ENCODE results near the gene CYP17A1. TPM values are rescaled to one million over a fixed set of nuclear protein-coding genes. Genes with fewer than 3 reads are reported as not detected.

Gene CYP17A1
- total RNA-seq, 3 donors from 2014 or later (not counting 1 experiment from before 2014, with no cell fraction given): not detected

DNA sequence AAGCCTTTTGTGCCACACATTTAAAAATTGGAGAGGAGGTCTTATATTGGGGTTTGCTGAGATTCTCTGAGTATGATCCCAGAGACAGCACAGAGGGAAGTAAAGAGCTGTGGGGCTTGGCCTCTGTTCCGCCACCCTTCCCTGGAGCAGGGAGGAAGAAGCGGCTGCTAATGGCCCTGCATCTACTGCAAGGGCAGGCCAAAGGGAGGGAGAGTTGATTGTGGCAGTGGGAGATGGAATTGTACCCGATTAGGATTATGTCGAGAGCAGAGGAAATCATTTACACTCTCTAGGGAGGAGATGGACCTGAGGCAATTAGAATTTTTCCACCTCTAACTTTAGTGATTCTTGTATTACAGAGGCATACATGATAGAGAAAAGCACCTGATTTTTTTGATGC lies 28.8 kb downstream of the CYP17A1 start:
- Histone ChIP-seq H3K9me3 (ENCODE audit: control insufficient read depth, insufficient read depth, low read length) (no peaks in the 10 kb centered on the region), H3K27ac (ENCODE audit: low read length) (no peak overlapping the region), H3K4me3 (ENCODE audit: low read length) (no peak overlapping the region), H3K4me1 (ENCODE audit: control insufficient read depth, insufficient read depth, low read length) (peaks cover 28% of the 10 kb centered on the region), H3K27me3 (ENCODE audit: control insufficient read depth, insufficient read depth, low read length) (no peaks in the 10 kb centered on the region), H3K36me3 (ENCODE audit: control insufficient read depth, insufficient read depth, low read length) (peaks cover 26% of the 10 kb centered on the region)
- 99% methylated on average over 3 of the region's 4 CpGs for WGBS (ENCODE audit: insufficient coverage)
- Mint-ChIP-seq H3K9me3 (no peaks in the 10 kb centered on the region), H3K4me3 (no peak overlapping the region), H3K27ac (peak overlapping the region; percentile 20 to 81), H3K27me3 (ENCODE audit: low read depth in 2 of 2) (no peaks in the 10 kb centered on the region), H3K4me1 (peaks cover 37 to 38% of the 10 kb centered on the region in 2 donors), H3K36me3 (no peaks in the 10 kb centered on the region)
- DNase-seq: no peak
- TF ChIP-seq, protein P1, sequence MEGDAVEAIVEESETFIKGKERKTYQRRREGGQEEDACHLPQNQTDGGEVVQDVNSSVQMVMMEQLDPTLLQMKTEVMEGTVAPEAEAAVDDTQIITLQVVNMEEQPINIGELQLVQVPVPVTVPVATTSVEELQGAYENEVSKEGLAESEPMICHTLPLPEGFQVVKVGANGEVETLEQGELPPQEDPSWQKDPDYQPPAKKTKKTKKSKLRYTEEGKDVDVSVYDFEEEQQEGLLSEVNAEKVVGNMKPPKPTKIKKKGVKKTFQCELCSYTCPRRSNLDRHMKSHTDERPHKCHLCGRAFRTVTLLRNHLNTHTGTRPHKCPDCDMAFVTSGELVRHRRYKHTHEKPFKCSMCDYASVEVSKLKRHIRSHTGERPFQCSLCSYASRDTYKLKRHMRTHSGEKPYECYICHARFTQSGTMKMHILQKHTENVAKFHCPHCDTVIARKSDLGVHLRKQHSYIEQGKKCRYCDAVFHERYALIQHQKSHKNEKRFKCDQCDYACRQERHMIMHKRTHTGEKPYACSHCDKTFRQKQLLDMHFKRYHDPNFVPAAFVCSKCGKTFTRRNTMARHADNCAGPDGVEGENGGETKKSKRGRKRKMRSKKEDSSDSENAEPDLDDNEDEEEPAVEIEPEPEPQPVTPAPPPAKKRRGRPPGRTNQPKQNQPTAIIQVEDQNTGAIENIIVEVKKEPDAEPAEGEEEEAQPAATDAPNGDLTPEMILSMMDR (IDR thresholded peaks at IDR 0.05): no peak
- intact Hi-C loops (cut with micrococcal nuclease): no loop called here
- ATAC-seq: no peak

DNA sequence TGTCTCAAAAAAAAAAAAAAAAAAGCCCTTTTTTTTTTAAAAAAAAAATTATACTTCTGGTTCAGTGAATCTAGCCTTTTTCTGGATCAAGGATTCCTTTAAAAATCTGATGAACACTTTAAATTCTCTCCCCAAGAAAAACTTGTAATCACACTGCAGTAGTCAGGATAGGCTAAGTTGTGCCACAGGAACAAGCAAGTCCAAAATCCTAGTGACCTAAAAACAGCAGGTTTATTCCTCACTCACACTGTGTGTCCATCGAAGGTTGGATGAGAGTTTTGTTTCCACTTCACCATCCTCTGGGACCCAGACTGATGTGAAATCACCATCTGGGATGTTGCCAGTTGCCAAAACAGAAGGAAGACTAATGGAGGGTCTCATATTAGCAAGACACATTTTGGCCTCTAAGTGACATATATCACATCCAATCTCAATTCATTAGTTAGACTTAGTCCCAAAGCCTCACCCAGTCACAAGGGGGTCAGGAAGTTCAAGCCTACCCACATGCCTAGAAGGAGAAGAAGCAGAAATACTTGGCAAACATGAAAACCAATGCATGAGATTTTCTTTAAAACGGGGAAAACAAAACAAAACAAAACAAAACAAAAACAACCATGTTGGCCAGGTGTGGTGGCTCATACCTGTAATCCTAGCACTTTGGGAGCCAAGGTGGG lies 32.7 kb downstream of the CYP17A1 start:
- H3K36me3 Mint-ChIP-seq: no peaks in the 10 kb centered on the region
- ATAC-seq (no peak), DNase-seq (no peak)
- Histone ChIP-seq H3K9me3 (ENCODE audit: control insufficient read depth, insufficient read depth, low read length) (no peaks in the 10 kb centered on the region), H3K4me1 (ENCODE audit: control insufficient read depth, insufficient read depth, low read length) (peaks cover 14% of the 10 kb centered on the region), H3K36me3 (ENCODE audit: control insufficient read depth, insufficient read depth, low read length) (peaks cover 25% of the 10 kb centered on the region), H3K27ac (ENCODE audit: low read length) (no peak overlapping the region), H3K4me3 (ENCODE audit: low read length) (no peak overlapping the region), H3K27me3 (ENCODE audit: control insufficient read depth, insufficient read depth, low read length) (no peaks in the 10 kb centered on the region)
- H3K4me3 Mint-ChIP-seq: no peak overlapping the region
- H3K9me3 Mint-ChIP-seq: no peaks in the 10 kb centered on the region
- intact Hi-C loops (cut with micrococcal nuclease): no loop called here
- 86% methylated on average over 2 of the region's 2 CpGs for WGBS (ENCODE audit: insufficient coverage)
- TF ChIP-seq, protein P1 (IDR thresholded peaks at IDR 0.05): no peak
- H3K27ac Mint-ChIP-seq: peak overlapping the region in 1 of 2 donors; percentile 70
- no peaks in the 10 kb centered on the region for H3K27me3 Mint-ChIP-seq (ENCODE audit: low read depth in 2 of 2)
- peaks cover 42% of the 10 kb centered on the region in 2 donors for H3K4me1 Mint-ChIP-seq

- no peaks in the 10 kb centered on the region for H3K36me3 Mint-ChIP-seq
Observed at GRCh38 chr10:102802920-102803534, 34.2 kb downstream of the CYP17A1 start.

More at GRCh38 chr10:102802920-102803534, 34.2 kb downstream of the CYP17A1 start:
- WGBS (ENCODE audit: insufficient coverage): 84% methylated on average over 6 of the region's 6 CpGs
- TF ChIP-seq, protein P1 (IDR thresholded peaks at IDR 0.05): no peak
- peak overlapping the region; percentile 77 to 80 for H3K27ac Mint-ChIP-seq
- peak in 2 of 3 donors; percentile 75 to 78 for ATAC-seq
- no peak overlapping the region for H3K4me3 Mint-ChIP-seq
- no peaks in the 10 kb centered on the region for H3K9me3 Mint-ChIP-seq
- no peaks in the 10 kb centered on the region for H3K27me3 ChIP-seq (ENCODE audit: control insufficient read depth, insufficient read depth, low read length)
- no peak overlapping the region for H3K4me3 ChIP-seq (ENCODE audit: low read length)
- intact Hi-C loops (cut with micrococcal nuclease): no loop called here
- H3K4me1 ChIP-seq (ENCODE audit: control insufficient read depth, insufficient read depth, low read length): peaks cover 18% of the 10 kb centered on the region
- H3K27me3 Mint-ChIP-seq (ENCODE audit: low read depth in 2 of 2): no peaks in the 10 kb centered on the region
- H3K36me3 ChIP-seq (ENCODE audit: control insufficient read depth, insufficient read depth, low read length): peaks cover 36% of the 10 kb centered on the region
- no peaks in the 10 kb centered on the region for H3K9me3 ChIP-seq (ENCODE audit: control insufficient read depth, insufficient read depth, low read length)
- H3K27ac ChIP-seq (ENCODE audit: low read length): no peak overlapping the region
- peak in 1 of 2 donors; percentile 38 for DNase-seq
- H3K4me1 Mint-ChIP-seq: peaks cover 34 to 35% of the 10 kb centered on the region in 2 donors
